ENCODE measurements around the gene PTPRR.

The PTPRR gene

DNA sequence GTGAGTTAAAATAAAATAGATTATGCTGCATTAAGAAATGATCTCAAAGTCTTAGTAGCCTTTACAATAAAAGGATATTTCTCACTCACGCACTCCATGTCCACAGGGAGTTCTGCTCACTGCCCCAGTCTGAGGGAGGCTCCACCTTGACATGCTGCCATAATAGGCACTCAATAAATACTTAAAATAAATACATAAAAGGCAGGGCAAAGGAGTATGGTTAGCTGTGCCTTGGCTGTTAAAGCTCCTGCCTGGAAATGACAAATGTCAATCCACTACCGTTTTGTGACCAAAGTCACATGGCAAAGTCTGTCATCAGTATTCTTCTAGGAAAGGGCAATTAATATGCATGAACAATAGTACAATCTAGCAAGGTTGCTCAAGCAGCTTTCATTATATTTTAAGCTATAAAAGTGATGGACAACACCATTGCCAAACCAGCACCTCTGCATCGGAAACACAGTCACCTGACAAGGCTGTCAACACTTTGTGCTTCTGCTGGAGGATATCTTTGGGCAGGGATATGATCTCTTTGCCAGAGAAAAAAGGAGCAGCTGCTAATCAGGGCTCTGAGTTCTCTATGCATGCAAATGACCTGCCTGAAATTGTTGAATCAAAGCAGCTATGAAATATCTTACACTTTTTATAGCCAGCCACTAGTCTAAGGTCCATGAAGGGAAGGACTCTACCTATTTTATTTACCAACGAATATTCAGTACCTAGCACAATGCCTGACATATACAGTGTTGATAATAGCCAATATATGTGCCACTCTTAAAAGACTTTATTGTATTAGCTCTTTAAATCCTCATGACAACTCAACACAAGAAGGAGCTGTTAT is 90.1 kb downstream of the PTPRR start:
- H3K4me3 ChIP-seq (replicated peaks; ENCODE audit: low read depth, low read length), result no peak overlapping the region
- TF ChIP-seq, protein P1, sequence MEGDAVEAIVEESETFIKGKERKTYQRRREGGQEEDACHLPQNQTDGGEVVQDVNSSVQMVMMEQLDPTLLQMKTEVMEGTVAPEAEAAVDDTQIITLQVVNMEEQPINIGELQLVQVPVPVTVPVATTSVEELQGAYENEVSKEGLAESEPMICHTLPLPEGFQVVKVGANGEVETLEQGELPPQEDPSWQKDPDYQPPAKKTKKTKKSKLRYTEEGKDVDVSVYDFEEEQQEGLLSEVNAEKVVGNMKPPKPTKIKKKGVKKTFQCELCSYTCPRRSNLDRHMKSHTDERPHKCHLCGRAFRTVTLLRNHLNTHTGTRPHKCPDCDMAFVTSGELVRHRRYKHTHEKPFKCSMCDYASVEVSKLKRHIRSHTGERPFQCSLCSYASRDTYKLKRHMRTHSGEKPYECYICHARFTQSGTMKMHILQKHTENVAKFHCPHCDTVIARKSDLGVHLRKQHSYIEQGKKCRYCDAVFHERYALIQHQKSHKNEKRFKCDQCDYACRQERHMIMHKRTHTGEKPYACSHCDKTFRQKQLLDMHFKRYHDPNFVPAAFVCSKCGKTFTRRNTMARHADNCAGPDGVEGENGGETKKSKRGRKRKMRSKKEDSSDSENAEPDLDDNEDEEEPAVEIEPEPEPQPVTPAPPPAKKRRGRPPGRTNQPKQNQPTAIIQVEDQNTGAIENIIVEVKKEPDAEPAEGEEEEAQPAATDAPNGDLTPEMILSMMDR (IDR thresholded peaks at IDR 0.05; ENCODE audit: low read depth, low read length, missing control alignments), result no peak
- no peak for DNase-seq (ENCODE audit: extremely low read depth, low read depth)

DNA sequence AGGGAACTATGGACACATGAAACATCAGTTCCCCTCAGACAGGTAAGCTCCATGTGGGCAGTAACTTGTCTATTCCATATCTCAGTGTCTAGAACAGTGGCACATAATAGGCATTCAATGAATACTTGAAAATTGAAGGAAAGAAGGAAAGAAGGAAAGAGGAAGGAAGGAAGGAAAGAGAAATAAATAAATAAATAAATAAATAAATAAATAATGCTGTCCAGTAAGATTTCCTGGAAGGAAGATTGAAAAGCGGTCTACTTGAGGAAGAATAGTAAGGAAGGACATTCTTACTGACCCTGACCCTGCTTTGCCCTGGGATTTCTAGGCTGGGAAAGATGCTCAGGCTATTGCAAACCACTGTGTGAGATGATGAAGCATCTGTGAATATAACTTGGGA is 91.5 kb downstream of the PTPRR start:
- DNase-seq (ENCODE audit: extremely low read depth, low read depth), result no peak
- TF ChIP-seq, protein P1 (IDR thresholded peaks at IDR 0.05; ENCODE audit: low read depth, low read length, missing control alignments), result no peak
- H3K4me3 ChIP-seq (replicated peaks; ENCODE audit: low read depth, low read length), result no peak overlapping the region

DNA sequence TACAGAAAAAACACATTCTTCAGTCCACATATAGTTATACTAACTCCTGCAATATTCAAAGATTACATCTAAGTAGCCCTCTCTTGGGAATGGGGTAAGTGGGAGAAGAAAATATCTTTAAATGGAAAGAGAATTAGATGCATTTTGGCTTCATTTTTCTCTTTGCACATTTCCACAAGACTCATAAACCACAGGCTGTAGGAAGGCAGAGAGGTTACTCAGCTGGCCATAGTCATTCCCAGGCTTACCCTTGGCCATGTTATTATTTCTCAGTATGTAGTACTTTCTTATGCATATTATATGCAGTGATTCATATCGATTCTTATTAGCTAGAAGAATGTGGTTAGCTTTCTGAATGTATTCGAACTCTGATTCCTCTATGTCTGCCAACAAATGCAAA is 92.2 kb downstream of the PTPRR start:
- no peak for DNase-seq (ENCODE audit: extremely low read depth, low read depth)
- H3K4me3 ChIP-seq (replicated peaks; ENCODE audit: low read depth, low read length), result no peak overlapping the region
- TF ChIP-seq, protein P1 (IDR thresholded peaks at IDR 0.05; ENCODE audit: low read depth, low read length, missing control alignments), result no peak

DNA sequence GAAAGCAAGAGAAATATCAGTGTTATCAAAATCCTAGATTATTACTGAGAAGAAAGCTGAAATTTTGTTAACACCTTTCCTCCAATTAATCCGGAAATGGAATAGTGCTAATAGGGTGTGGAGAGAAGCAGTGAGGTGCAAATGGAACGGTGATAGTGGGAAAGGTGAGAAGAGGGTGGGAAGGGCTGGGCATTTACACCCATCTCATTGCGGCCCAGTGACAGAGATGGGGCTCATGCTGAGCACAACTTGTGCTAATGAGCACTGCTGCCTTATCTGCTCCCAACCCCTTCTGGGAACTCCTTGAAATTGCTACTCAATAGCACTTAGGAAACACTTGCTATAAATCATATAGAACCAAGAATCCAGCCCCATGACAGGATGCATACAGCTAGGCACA is 94.4 kb downstream of the PTPRR start:
- TF ChIP-seq, protein P1 (IDR thresholded peaks at IDR 0.05; ENCODE audit: low read depth, low read length, missing control alignments), result no peak
- DNase-seq (ENCODE audit: extremely low read depth, low read depth), result no peak
- no peak overlapping the region for H3K4me3 ChIP-seq (replicated peaks; ENCODE audit: low read depth, low read length)

DNA sequence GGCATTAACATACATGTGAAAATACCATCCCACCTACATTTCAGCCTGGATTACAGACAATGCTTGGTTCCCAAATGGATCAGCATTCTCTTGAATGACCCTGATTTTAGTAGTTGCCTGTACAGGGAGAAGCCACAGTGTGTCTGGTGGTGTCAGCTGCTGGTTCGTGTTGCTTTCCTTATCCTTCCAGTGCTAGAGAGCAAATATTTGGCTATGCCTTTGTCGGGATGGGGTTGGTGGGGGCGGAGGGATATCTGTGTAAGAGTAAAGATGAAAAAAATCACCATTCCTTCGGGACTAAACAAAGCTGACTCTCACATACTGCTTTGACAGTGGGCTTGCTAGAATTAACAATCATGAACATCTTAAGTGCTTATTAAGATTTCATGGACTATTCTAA is 96.0 kb downstream of the PTPRR start:
- no peak for DNase-seq (ENCODE audit: extremely low read depth, low read depth)
- H3K4me3 ChIP-seq (replicated peaks; ENCODE audit: low read depth, low read length), result no peak overlapping the region
- TF ChIP-seq, protein P1 (IDR thresholded peaks at IDR 0.05; ENCODE audit: low read depth, low read length, missing control alignments), result no peak

DNA sequence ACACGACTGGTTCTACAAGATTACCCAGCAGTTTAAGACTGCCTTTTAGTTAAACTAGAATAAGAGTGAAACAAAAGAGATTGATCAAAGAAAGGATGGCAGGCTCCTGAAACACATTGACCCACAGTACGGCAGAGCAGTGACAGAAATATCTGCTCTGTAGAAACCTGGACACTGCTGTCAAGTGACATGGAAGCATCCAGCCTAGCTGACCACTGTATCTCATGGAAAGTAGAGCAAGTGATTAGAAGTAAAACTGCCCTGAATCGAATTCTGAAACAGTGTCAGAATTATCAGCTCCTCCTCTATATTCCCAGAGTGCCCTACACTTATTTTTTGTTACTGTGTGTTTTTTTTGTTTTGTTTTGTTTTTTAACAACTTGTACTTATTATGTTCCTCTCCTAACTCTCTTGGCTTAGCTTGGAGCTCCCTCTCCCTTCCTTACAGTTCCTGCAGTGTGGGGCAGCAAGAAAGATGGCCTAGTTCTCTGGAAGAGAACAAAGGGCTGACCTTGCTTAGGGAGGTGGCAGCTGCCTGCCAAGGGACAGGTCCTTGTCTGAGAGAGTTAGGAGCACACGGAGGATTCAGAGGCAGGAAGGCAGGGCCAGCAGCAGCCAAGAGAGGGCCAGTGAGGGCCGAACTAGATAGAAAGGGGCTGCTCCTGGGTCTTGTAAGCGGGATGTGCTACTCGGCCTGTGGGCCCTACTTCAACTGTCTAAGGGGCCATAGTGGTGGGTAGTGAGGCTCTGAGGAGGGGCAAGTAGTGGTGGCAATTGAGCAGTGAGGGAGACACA is 97.2 kb downstream of the PTPRR start:
- DNase-seq (ENCODE audit: extremely low read depth, low read depth), result no peak
- TF ChIP-seq, protein P1 (IDR thresholded peaks at IDR 0.05; ENCODE audit: low read depth, low read length, missing control alignments), result no peak
- no peak overlapping the region for H3K4me3 ChIP-seq (replicated peaks; ENCODE audit: low read depth, low read length)
